GM12872 (cell line): ENCODE results near the gene BICDL2.

Source experiments
- TF ChIP-seq, protein P1 (sequence below): IDR thresholded peaks from 3 replicates; pipeline ENCODE4 v1.5.1; 2011; ENCODE audit warnings: low read depth, mild to moderate bottlenecking, low read length, moderate library complexity; ENCODE audit not compliant: insufficient read depth

The BICDL2 gene

DNA sequence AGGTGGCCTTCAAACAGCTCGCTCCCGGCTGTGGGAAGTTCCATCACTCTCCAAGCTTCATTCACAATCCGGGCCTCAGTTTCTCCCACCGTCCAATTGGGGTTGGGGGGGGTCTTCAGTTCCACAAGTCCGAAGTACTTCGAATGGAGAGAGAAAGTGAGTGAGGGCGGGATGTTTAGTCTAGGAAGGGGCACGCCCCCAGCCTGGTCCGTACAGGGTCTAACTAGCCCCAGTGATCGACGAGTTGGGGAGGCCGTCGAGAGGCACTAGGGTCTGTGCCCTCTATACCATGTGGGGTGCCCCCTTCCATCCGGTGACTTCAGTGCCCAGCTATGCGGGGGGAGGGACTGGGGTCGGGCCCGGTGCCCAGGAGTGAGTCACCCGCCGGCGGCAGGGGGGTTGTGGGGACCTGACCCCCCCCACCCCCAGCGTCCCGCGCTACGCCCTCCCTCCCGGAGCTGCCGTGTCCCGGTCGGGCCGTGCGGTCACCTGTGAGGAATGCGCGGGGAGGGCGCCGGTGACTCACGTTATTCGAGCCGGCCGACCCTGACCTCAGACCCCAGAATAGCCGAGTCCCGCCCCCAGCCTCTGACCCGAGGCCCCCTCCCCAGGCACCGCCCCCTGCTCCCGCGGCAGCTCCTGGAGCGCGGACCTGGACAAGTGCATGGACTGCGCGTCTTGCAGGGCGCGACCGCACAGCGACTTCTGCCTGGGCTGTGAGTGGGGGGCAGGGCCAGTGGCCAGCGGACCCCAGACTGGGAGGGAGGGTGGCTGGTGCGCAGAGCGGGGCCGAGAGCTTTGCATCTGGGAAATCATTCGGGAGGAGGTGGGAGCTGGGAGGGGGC is 15.9 kb downstream of the BICDL2 start:
- TF ChIP-seq, protein P1, sequence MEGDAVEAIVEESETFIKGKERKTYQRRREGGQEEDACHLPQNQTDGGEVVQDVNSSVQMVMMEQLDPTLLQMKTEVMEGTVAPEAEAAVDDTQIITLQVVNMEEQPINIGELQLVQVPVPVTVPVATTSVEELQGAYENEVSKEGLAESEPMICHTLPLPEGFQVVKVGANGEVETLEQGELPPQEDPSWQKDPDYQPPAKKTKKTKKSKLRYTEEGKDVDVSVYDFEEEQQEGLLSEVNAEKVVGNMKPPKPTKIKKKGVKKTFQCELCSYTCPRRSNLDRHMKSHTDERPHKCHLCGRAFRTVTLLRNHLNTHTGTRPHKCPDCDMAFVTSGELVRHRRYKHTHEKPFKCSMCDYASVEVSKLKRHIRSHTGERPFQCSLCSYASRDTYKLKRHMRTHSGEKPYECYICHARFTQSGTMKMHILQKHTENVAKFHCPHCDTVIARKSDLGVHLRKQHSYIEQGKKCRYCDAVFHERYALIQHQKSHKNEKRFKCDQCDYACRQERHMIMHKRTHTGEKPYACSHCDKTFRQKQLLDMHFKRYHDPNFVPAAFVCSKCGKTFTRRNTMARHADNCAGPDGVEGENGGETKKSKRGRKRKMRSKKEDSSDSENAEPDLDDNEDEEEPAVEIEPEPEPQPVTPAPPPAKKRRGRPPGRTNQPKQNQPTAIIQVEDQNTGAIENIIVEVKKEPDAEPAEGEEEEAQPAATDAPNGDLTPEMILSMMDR = no peak

DNA sequence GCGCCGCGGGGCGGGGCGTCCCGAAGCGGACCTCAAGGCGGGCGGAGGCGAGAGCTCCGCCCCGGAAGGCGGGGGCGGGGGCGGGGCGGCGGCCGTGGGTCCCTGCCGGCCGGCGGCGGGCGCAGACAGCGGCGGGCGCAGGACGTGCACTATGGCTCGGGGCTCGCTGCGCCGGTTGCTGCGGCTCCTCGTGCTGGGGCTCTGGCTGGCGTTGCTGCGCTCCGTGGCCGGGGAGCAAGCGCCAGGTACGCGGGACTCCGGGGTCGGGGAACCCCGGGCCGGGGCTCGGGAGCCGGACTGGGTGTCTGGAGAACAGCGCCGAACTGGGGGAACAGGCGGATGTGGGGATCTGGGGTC is 16.5 kb downstream of the BICDL2 start, which contains the start of gene TNFRSF12A:
Gene TNFRSF12A (plus strand): TSS at position 122 of the 357 bp plus-strand sequence. CDS start 30 bp downstream, at position 152.
- TF ChIP-seq, protein P1 = no peak

DNA sequence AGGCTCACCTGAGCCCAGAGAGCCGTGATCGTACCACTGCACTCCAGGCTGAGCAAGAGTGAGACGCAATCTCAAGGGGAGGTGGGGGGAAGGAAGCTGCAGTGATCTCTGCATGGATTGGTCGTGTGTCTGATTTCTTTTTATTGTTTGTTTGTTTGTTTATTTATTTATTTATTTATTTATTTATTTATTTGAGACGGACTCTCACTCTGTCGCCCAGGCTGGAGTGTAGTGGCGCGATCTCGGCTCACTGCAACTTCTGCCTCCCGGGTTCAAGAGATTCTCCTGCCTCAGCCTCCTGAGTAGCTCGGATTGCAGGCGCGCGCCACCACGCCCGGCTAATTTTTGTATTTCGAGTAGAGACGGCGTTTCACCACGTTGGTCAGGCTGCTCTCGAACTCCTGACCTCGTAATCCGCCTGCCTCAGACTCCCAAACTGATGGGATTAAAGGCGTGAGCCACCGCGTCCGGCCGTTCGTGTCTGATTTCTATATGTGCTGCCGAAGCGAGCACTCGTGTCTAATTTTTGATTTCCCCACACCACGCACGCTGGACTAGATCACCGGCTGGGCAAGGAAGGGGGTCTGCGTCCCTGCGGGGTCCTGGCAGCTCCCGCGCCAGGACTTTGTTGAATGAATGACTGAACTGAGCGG is 17.0 kb downstream of the BICDL2 start:
- TF ChIP-seq, protein P1 = no peak

DNA sequence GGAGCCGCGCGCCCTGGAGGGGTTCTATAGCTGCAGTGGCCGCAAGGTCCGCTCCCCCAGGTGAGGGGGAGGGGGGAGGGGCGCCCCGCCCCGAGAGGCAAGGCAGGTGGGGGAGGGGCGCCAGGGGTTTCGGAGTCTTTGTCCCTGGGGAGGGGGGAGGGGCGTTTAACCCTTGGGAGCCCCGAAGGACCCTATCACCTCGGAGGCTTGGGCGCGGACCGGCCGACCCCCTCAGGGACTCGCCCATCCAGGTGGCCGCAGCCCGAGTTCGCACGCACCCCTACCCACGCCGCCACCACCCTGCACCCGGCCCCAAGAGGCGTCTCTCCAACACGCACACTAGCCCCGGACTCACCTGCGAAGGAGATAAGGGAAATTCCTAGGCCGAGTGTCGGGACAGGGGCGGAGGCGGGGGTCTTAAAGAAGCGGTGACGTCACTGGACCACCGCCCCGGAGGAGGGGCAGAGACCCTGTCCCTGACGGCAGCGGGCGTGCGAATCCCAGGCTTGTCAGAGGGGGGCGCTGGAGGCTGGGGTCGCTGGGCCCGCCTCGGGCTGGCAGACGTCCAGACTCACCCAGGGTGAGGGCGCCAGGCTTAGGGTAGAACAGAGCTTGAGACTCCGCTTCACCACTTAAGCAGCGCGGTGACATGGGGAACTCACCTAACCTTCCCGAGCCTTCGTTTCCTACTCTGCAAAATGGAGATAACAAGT is 18.8 kb downstream of the BICDL2 start, which contains the start of gene CLDN6:
Gene CLDN6 (minus strand): TSS at position 390 of the 713 bp plus-strand sequence. CDS start 2,162 bp downstream, outside the sequence.
- TF ChIP-seq, protein P1 = peak; percentile 50

DNA sequence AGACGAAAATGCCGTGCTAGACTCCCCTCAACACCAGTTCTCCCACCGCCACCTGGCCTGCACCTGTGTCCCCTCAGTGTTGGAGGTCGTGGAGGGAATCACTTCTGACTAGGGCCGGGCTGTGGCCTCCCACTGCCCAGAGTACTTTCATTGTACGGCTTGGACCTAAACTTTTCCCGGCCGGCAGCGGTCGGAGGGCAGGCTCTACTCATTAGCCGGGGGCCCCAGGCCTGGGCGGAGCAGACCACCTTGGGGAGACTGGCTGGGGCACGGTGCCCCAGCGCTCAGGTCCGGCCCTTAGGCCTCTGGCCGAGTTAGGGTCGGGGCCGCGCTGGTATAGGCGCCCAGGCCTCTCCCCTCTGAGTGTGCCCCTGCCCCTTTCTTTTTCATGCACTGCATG is 19.4 kb downstream of the BICDL2 start:
- TF ChIP-seq, protein P1 = no peak

DNA sequence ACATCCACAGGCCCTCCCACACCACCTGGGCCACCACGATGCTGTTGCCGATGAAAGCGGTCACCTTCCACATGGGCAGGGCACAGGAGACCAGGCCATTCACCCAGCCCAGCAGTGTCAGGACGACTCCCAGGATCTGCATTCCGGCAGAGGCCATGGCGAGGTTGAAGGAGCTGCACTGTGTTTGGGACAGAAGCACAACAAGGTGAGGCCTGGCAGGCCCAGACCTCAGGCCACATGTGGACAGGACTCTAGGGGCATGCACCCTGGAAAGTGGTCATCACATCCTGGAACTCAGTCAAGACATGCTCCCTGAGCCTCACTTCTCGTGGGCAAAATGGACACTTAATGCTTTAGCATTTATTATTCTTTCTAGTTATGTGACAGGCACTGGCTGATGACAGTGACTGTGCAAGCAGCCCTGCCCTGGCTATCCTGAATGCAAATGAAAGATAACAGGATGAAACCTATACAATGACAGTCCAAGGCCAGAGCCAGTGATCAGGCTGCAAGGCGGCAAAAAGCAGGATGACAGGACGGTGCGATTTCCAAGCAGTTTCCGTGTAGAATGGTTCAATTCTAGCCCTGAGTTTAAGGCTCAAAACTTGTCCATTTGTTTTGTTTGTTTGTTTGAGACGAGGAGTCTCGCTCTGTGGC is 20.8 kb downstream of the BICDL2 start:
- TF ChIP-seq, protein P1 = no peak

DNA sequence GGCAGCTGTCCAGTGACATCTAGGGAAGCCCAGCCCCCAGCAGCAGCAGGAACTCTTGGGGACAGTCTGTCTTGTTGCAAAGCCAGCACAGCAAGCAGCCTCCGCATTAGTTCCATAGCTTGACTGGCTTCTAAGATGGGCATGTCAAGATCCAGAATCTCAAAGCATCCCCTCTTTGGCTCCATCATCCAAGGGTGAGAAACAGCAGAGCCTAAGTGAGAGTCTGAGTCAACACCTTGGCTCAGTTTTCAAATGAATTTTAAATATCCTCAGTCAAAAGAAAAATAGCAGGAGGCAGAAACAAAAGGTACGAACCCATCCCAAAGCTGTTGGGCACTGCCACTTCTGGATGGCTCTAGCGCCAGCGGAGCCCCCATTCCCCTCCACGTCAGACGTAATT is 21.8 kb downstream of the BICDL2 start:
- TF ChIP-seq, protein P1 = no peak
